HepG2 (cell line): Measurements from ENCODE around the gene PLXNC1. TPM values are rescaled to one million over a fixed set of nuclear protein-coding genes. Genes with fewer than 3 reads are reported as not detected.

Experiments used
- ATAC-seq: fragments of 200-7000 bp; cut with Tn5 transposase; 3 replicates; pipeline ENCODE4 v1.9.1; 2020; ENCODE audit warnings: mild to moderate bottlenecking, moderate library complexity
- BruUV-seq: library from RNA; stranded (reverse); fragments of 400-500 nt; replicated peaks from 2 replicates; lab custom pipeline; 2021; lab: Mats Ljungman, UMichigan
- CTCF ChIA-PET: fragments of 300-600 bp; formaldehyde crosslinking; extraction: SDS; loops from one replicate; lab custom pipeline; 2021; ENCODE audit warnings: low total read pairs, inconsistent platforms, low intra/inter-chr PET ratio; lab: Yijun Ruan, JAX
- POLR2A ChIA-PET: fragments of 350-600 bp; sonication (Branson Sonifier 250); formaldehyde crosslinking; loops from one replicate; lab custom pipeline; 2020; ENCODE audit warnings: antibody characterized with exemption, inconsistent platforms; lab: Yijun Ruan, JAX
- DNase-seq: peaks from one replicate; pipeline ENCODE4 v3.0.0-alpha.2; 2015; ENCODE audit warnings: low spot score
- FAIRE-seq: peaks from 3 replicates; lab custom pipeline; 2011; peaks lifted over from hg19 to GRCh38; lab: Jason Lieb, UNC
- H2AFZ ChIP-seq: one replicate; pipeline ENCODE4 v1.6.1; 2011; ENCODE audit warnings: low read length, inconsistent platforms
- H3K27ac ChIP-seq: fragments of 300-600 bp; 3 replicates; pipeline ENCODE4 v1.8.0; 2011; ENCODE audit warnings: mixed run types, mild to moderate bottlenecking, mixed read lengths, low read length, inconsistent platforms; ENCODE audit not compliant: insufficient read depth; ENCODE audit errors: extremely low read length
- H3K27me3 ChIP-seq, 2 experiments: fragments of 200-600 bp in 1 of 2; 2 replicates in 1 of 2; 3 replicates in 1 of 2; pipeline versions ENCODE4 v1.6.0 to v1.8.0; 2011; ENCODE audit warnings: low read length in 2 of 2, mild to moderate bottlenecking in 2 of 2, moderate library complexity in 2 of 2, inconsistent platforms in 1 of 2; ENCODE audit not compliant: insufficient read depth in 2 of 2, control insufficient read depth in 1 of 2
- H3K36me3 ChIP-seq, 2 experiments: fragments of 200-600 bp in 1 of 2; replicated peaks in 1 of 2; 2 replicates in 1 of 2; 3 replicates in 1 of 2; pipeline versions ENCODE4 v1.5.1 to v1.8.0; 2011; ENCODE audit warnings: low read length in 2 of 2, inconsistent platforms in 1 of 2; ENCODE audit not compliant: insufficient read depth in 2 of 2, control insufficient read depth in 1 of 2
- H3K4me1 ChIP-seq: 2 replicates; pipeline ENCODE4 v1.5.1; 2012; ENCODE audit warnings: low read length, inconsistent platforms; ENCODE audit not compliant: insufficient read depth
- H3K4me2 ChIP-seq: 2 replicates; pipeline ENCODE4 v1.6.0; 2011; ENCODE audit warnings: low read depth, low read length, inconsistent platforms
- H3K4me3 ChIP-seq, 3 experiments: fragments of 200-600 bp in 1 of 3; sonication (generic), shearing (Covaris generic) in 1 of 3; replicated peaks in 1 of 3; 2 replicates each; pipeline ENCODE4 v1.5.1; 2011 to 2016; ENCODE audit warnings: low read length in 3 of 3, inconsistent platforms in 2 of 3, low read depth in 2 of 3, mild to moderate bottlenecking in 2 of 3, control low read depth in 1 of 3, mixed read lengths in 1 of 3; ENCODE audit not compliant: insufficient read depth in 1 of 3
- H3K79me2 ChIP-seq: one replicate; pipeline ENCODE4 v1.6.1; 2011; ENCODE audit warnings: low read length, inconsistent platforms; ENCODE audit not compliant: insufficient read depth
- H3K9ac ChIP-seq: 2 replicates; pipeline ENCODE4 v1.6.0; 2011; ENCODE audit warnings: mild to moderate bottlenecking, low read depth, low read length, inconsistent platforms; ENCODE audit not compliant: insufficient read depth
- H3K9me3 ChIP-seq: 2 replicates; pipeline ENCODE4 v1.5.1; 2012; ENCODE audit warnings: mild to moderate bottlenecking, low read length
- H4K20me1 ChIP-seq: 2 replicates; pipeline ENCODE4 v1.6.0; 2011; ENCODE audit warnings: inconsistent platforms, mild to moderate bottlenecking, low read length, moderate library complexity; ENCODE audit not compliant: insufficient read depth
- ATF7 ChIP-seq, 2 experiments: fragments of 450-650 bp in 1 of 2; sonication (generic) in 1 of 2; formaldehyde crosslinking in 1 of 2; IDR thresholded peaks; 2 replicates each; pipeline versions ENCODE4 v1.4.0 to v1.6.1; 2016 to 2020; ENCODE audit warnings: antibody characterized with exemption in 1 of 2, mild to moderate bottlenecking in 1 of 2, missing genetic modification reagents in 1 of 2
- LCORL ChIP-seq, 2 experiments: fragments of 450-650 bp in 1 of 2; sonication (generic) in 1 of 2; formaldehyde crosslinking in 1 of 2; IDR thresholded peaks; 2 replicates each; pipeline versions ENCODE4 v1.5.0 to v1.6.1; 2017 to 2020; ENCODE audit warnings: antibody characterized with exemption in 1 of 2, missing genetic modification reagents in 1 of 2
- PCBP1 ChIP-seq: fragments of 200-400 bp; formaldehyde crosslinking; IDR thresholded peaks from 2 replicates; pipeline ENCODE4 v1.6.1; 2017; ENCODE audit warnings: mild to moderate bottlenecking, low read depth, low read length, borderline replicate concordance
- TBP ChIP-seq: sonication (generic); formaldehyde crosslinking; IDR thresholded peaks from 2 replicates; pipeline ENCODE4 v1.5.0; 2020; ENCODE audit warnings: missing genetic modification reagents
- ZNF549 ChIP-seq: sonication (generic); formaldehyde crosslinking; IDR thresholded peaks from 2 replicates; pipeline ENCODE4 v1.5.0; 2020; ENCODE audit warnings: missing genetic modification reagents
- ZNF670 ChIP-seq: sonication (generic); formaldehyde crosslinking; IDR thresholded peaks from 2 replicates; pipeline ENCODE4 v1.8.0; 2022; ENCODE audit warnings: mild to moderate bottlenecking, missing genetic modification reagents, borderline replicate concordance
- WGBS: methylation state at CpG from one replicate; pipeline ENCODE4 v1.1.6; 2017; ENCODE audit warnings: low lambda C conversion rate; 5-methylcytosine and 5-hydroxymethylcytosine counted together
- in situ Hi-C: cut with HindIII; loops from 2 replicates; pipeline ENCODE4 v1.10.0; 2017; ENCODE audit warnings: low pct_unique_long_range_greater_than_20kb; ENCODE audit not compliant: extremely low pct_ligation_motif_present
- intact Hi-C: fragments of 100-400 bp; cut with micrococcal nuclease; formaldehyde crosslinking; loops from one replicate; pipeline ENCODE4 v1.10.0; 2022; ENCODE audit not compliant: unreplicated experiment
- polyA plus RNA-seq, 8 experiments: library from polyadenylated mRNA; depleted of rRNA in 3 of 8; stranded (reverse) in 7 of 8; unstranded in 1 of 8; fragments of >200 nt; fragmentation: Illumina TruSeq in 4 of 8; extraction: Trizol in 4 of 8; gene quantifications; 2 replicates each; pipeline versions ENCODE4 v1.2.1 to v1.2.3, GENCODE V29; 2011 to 2016; ENCODE audit warnings: low read depth in 4 of 8, missing spikeins in 1 of 8, mixed read lengths in 1 of 8; ENCODE audit not compliant: insufficient read depth in 1 of 8
- total RNA-seq, 5 experiments: library from RNA; depleted of rRNA; stranded (reverse); fragments of >200 nt; fragmentation: Illumina TruSeq; extraction: Trizol; gene quantifications; 2 replicates each; pipeline ENCODE4 v1.2.3, GENCODE V29; 2016; ENCODE audit warnings: low read depth in 1 of 5
- TF ChIP-seq, protein P1 (sequence below): sonication (generic); formaldehyde crosslinking; IDR thresholded peaks from one replicate; pipeline ENCODE4 v1.5.1; 2020; ENCODE audit warnings: mild to moderate bottlenecking, missing genetic modification reagents; ENCODE audit errors: not compliant biosample characterization

Gene PLXNC1
- total and polyA plus RNA-seq, 2 of the 13 experiments (the other 11 are each of a cell fraction or from before 2014, with no cell fraction given): 6.6 to 11.2 TPM

DNA sequence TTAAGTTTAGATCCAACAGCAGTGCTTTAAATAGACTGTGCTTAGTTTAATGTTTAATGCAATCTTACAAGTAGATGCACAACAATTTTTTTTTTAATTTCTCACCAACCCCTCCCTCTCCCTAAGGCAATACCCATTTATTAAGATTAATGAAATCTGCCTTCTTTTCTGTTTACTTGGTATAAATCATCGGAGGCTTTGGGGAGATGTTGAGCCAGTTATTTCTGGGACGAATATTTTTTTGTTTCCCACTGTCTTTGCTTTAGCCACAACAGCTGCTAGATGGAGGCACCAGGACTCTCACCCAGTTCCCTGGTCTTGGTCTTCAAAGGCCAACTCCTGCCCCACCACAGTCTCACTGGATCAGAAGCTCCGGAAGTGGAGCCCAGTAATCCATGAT, 113.4 kb downstream of the PLXNC1 start:
- no TSS peak for BruUV-seq
- Histone ChIP-seq H2AFZ (no peak overlapping the region), H3K9ac (no peak overlapping the region), H3K36me3 (peaks cover 6 to 22% of the 10 kb centered on the region in 2 experiments; a peak in 4 of 5 replicates), H3K4me2 (no peak overlapping the region), H3K79me2 (no peaks in the 10 kb centered on the region), H3K4me3 (no peak overlapping the region), H3K27me3 (no peaks in the 10 kb centered on the region), H3K27ac (no peak overlapping the region), H4K20me1 (no peaks in the 10 kb centered on the region), H3K9me3 (no peaks in the 10 kb centered on the region)
- POLR2A ChIA-PET: no interaction called here
- WGBS: 98% methylated on average over 3 of the region's 3 CpGs
- no peak for ATAC-seq
- intact Hi-C loops: no loop called here
- in situ Hi-C loops: no loop called here
- DNase-seq: no peak
- FAIRE-seq: no peak
- CTCF ChIA-PET: no interaction called here
- no peak for TF ChIP-seq ZNF670 (CRISPR knock-in tag)
- TF ChIP-seq PCBP1: no peak
- TF ChIP-seq LCORL (IDR thresholded peaks at IDR 0.05): no peak
- TF ChIP-seq LCORL (CRISPR knock-in tag; IDR thresholded peaks at IDR 0.05): no peak
- TF ChIP-seq, protein P1, sequence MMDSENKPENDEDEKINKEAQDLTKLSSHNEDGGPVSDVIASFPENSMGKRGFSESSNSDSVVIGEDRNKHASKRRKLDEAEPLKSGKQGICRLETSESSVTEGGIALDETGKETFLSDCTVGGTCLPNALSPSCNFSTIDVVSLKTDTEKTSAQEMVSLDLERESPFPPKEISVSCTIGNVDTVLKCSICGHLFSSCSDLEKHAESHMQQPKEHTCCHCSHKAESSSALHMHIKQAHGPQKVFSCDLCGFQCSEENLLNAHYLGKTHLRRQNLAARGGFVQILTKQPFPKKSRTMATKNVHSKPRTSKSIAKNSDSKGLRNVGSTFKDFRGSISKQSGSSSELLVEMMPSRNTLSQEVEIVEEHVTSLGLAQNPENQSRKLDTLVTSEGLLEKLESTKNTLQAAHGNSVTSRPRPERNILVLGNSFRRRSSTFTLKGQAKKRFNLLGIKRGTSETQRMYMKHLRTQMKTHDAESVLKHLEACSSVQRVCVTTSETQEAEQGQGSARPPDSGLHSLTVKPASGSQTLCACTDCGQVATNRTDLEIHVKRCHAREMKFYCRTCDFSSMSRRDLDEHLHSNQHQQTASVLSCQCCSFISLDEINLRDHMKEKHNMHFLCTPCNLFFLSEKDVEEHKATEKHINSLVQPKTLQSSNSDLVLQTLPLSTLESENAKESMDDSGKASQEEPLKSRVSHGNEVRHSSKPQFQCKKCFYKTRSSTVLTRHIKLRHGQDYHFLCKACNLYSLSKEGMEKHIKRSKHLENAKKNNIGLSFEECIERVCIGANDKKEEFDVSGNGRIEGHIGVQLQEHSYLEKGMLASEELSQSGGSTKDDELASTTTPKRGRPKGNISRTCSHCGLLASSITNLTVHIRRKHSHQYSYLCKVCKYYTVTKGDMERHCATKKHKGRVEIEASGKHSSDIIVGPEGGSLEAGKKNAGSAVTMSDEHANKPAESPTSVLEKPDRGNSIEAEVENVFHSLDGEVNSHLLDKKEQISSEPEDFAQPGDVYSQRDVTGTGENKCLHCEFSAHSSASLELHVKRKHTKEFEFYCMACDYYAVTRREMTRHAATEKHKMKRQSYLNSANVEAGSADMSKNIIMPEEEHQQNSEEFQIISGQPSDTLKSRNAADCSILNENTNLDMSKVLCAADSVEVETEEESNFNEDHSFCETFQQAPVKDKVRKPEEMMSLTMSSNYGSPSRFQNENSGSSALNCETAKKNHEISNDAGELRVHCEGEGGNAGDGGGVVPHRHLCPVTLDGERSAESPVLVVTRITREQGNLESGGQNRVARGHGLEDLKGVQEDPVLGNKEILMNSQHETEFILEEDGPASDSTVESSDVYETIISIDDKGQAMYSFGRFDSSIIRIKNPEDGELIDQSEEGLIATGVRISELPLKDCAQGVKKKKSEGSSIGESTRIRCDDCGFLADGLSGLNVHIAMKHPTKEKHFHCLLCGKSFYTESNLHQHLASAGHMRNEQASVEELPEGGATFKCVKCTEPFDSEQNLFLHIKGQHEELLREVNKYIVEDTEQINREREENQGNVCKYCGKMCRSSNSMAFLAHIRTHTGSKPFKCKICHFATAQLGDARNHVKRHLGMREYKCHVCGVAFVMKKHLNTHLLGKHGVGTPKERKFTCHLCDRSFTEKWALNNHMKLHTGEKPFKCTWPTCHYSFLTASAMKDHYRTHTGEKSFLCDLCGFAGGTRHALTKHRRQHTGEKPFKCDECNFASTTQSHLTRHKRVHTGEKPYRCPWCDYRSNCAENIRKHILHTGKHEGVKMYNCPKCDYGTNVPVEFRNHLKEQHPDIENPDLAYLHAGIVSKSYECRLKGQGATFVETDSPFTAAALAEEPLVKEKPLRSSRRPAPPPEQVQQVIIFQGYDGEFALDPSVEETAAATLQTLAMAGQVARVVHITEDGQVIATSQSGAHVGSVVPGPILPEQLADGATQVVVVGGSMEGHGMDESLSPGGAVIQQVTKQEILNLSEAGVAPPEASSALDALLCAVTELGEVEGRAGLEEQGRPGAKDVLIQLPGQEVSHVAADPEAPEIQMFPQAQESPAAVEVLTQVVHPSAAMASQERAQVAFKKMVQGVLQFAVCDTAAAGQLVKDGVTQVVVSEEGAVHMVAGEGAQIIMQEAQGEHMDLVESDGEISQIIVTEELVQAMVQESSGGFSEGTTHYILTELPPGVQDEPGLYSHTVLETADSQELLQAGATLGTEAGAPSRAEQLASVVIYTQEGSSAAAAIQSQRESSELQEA (CRISPR knock-in tag): no peak
- TF ChIP-seq TBP (CRISPR knock-in tag): no peak
- TF ChIP-seq ZNF549: no peak
- TF ChIP-seq ATF7 (IDR thresholded peaks at IDR 0.05): no peak
- no peak for TF ChIP-seq ATF7 (CRISPR knock-in tag; IDR thresholded peaks at IDR 0.05)
- TF ChIP-seq, all 625 proteins: peak for 0
- H3K4me1 ChIP-seq: no peaks in the 10 kb centered on the region
